Psoas muscle (tissue), 8 donors: ENCODE measurements around the gene GABPA. TPM values are rescaled to one million over a fixed set of nuclear protein-coding genes. Genes with fewer than 3 reads are reported as not detected.

Source experiments
- ATAC-seq, 4 donors: fragments of 200-7000 bp; cut with Tn5 transposase; one replicate each; pipeline ENCODE4 v1.9.1; 2020; ENCODE audit warnings: moderate library complexity in 3 of 4, mild to moderate bottlenecking in 2 of 4
- DNase-seq, 2 donors: peaks; one replicate each; pipeline ENCODE4 v3.0.0-alpha.2; 2020
- H3K27ac ChIP-seq: fragments of 200-600 bp; one replicate; pipeline ENCODE4 v1.8.0; 2022
- H3K27me3 ChIP-seq, 3 donors: fragments of 200-600 bp in 1 of 3; one replicate each; pipeline versions ENCODE4 v1.6.1 to v1.8.0; 2013 to 2022; ENCODE audit warnings: low read length in 2 of 3, mild to moderate bottlenecking in 2 of 3, moderate library complexity in 1 of 3; ENCODE audit not compliant: insufficient read depth in 3 of 3
- H3K36me3 ChIP-seq, 2 donors: fragments of 200-600 bp in 1 of 2; one replicate each; pipeline versions ENCODE4 v1.6.1 to v1.8.0; 2013 to 2022; ENCODE audit warnings: low read depth in 1 of 2, mild to moderate bottlenecking in 1 of 2, moderate library complexity in 1 of 2; ENCODE audit not compliant: insufficient read depth in 1 of 2
- H3K4me1 ChIP-seq: fragments of 200-600 bp; one replicate; pipeline ENCODE4 v1.8.0; 2022
- H3K4me3 ChIP-seq: fragments of 200-600 bp; one replicate; pipeline ENCODE4 v1.8.0; 2022; ENCODE audit warnings: mild to moderate bottlenecking
- H3K9me3 ChIP-seq: fragments of 200-600 bp; one replicate; pipeline ENCODE4 v1.8.0; 2022
- CTCF ChIP-seq: fragments of 200-600 bp; IDR thresholded peaks from one replicate; pipeline ENCODE4 v1.8.0; 2022; ENCODE audit warnings: antibody characterized with exemption
- WGBS, 3 donors: extraction: QIAGEN DNeasy Blood & Tissue Kit; methylation state at CpG; one replicate each; pipeline versions ENCODE4 v1.1.6 to v1.1.7; 2013; 5-methylcytosine and 5-hydroxymethylcytosine counted together
- intact Hi-C, 2 donors: fragments of 100-400 bp; cut with DNase I; formaldehyde crosslinking; loops; one replicate each; pipeline versions ENCODE4 v1.11.0 to v1.14.2; 2022
- polyA plus RNA-seq, 3 donors: library from polyadenylated mRNA; stranded (reverse); fragments of 200-250 nt; gene quantifications; one replicate each; pipeline ENCODE4 v1.2.3, GENCODE V29; 2013
- total RNA-seq, 4 donors: library from RNA; stranded (reverse); fragmentation: NEBNext Ultra II Directional in 2 of 4; extraction: Animal tissue kit (Norgen Biotek cat#: 25700) in 2 of 4; gene quantifications; one replicate each; pipeline versions ENCODE4 v1.2.1 to v1.2.4, GENCODE V29; 2021 to 2023
- donor health status: healthy with polysubstance abuse.
- donor health status: DM: no; HTN: no; CAD: no; lungs with moderate emphysema.
- donor health status: Bipolar disorder and iron deficiency.
- donor health status: healthy.
- donor health status: DM: yes; HTN: yes; CAD: no.
- donor health status: DM: no; HTN: no; CAD: no.
- donor health status: DM: no; HTN: no; CAD: no.
- donor health status: DM: yes; HTN: yes; CAD: no.

The GABPA gene
- total and polyA plus RNA-seq, 7 donors: 5.7 to 22.3 (median 13.1) TPM

- Histone ChIP-seq H3K4me1 (no peaks in the 10 kb centered on the region), H3K4me3 (no peak overlapping the region), H3K27ac (no peak overlapping the region), H3K9me3 (no peaks in the 10 kb centered on the region), H3K36me3 (peaks cover 0 to 91% of the 10 kb centered on the region in 2 donors), H3K27me3 (no peaks in the 10 kb centered on the region)
- DNase-seq (no peak), ATAC-seq (no peak)
- 67 to 82% (median 74%) methylated on average over 6 of the region's 6 CpGs for WGBS, 3 donors
- TF ChIP-seq CTCF: no peak
- intact Hi-C loops: no loop called here
Observed at GRCh38 chr21:25750085-25750484, 15.3 kb downstream of the GABPA start.

- no peaks in the 10 kb centered on the region for H3K4me1 ChIP-seq
- no peak for TF ChIP-seq CTCF
- no peak for ATAC-seq
- H3K27ac ChIP-seq: no peak overlapping the region
- peaks cover 0 to 70% of the 10 kb centered on the region in 2 donors for H3K36me3 ChIP-seq
- intact Hi-C loops: no loop called here
- H3K27me3 ChIP-seq: no peaks in the 10 kb centered on the region
- no peak for DNase-seq
- WGBS, 3 donors: 100% methylated on average over 1 of the region's 1 CpG
- H3K9me3 ChIP-seq: no peaks in the 10 kb centered on the region
- H3K4me3 ChIP-seq: no peak overlapping the region
Observed at GRCh38 chr21:25752416-25752815, 17.6 kb downstream of the GABPA start.

- ATAC-seq (no peak), DNase-seq (no peak)
- intact Hi-C loops: no loop called here
- 67 to 75% (median 70%) methylated on average over 6 of the region's 6 CpGs for WGBS, 3 donors
- no peak for TF ChIP-seq CTCF
- no peaks in the 10 kb centered on the region for H3K27me3 ChIP-seq
- no peaks in the 10 kb centered on the region for H3K4me1 ChIP-seq
- no peaks in the 10 kb centered on the region for H3K9me3 ChIP-seq
- H3K36me3 ChIP-seq: peaks cover 0 to 68% of the 10 kb centered on the region in 2 donors
- no peak overlapping the region for H3K27ac ChIP-seq
- no peak overlapping the region for H3K4me3 ChIP-seq
Observed at GRCh38 chr21:25756190-25756932, 21.6 kb downstream of the GABPA start.

GRCh38 chr21:25757531-25757930 lies 22.8 kb downstream of the GABPA start:
- H3K36me3 ChIP-seq: peaks cover 0 to 74% of the 10 kb centered on the region in 2 donors
- ATAC-seq: no peak

More at GRCh38 chr21:25757531-25757930, 22.8 kb downstream of the GABPA start:
- Histone ChIP-seq H3K4me1 (no peaks in the 10 kb centered on the region), H3K27ac (no peak overlapping the region), H3K9me3 (no peaks in the 10 kb centered on the region), H3K27me3 (no peaks in the 10 kb centered on the region), H3K4me3 (no peak overlapping the region)
- intact Hi-C loops: no loop called here
- no peak for DNase-seq
- TF ChIP-seq CTCF: no peak
